HCT116 (cell line): ENCODE measurements around the gene SMIM5. TPM values are rescaled to one million over a fixed set of nuclear protein-coding genes. Genes with fewer than 3 reads are reported as not detected.
A peak's percentile ranks its signal among the peaks of the same experiment; 100 is the strongest.

Experiments used
- ATAC-seq: fragments of 200-7000 bp; cut with Tn5 transposase; 2 replicates; pipeline ENCODE4 v1.9.1; 2020; ENCODE audit warnings: mild to moderate bottlenecking, moderate library complexity
- BruUV-seq: library from RNA; stranded (reverse); fragments of 400-500 nt; replicated peaks from 2 replicates; lab custom pipeline; 2021; lab: Mats Ljungman, UMichigan
- CTCF ChIA-PET: fragments of 300-600 bp; sonication (Branson Sonifier 250); formaldehyde crosslinking; loops from one replicate; lab custom pipeline; 2021; ENCODE audit warnings: antibody characterized with exemption; lab: Charles Lee
- POLR2A ChIA-PET: fragments of 300-600, 350-600 bp; sonication (Branson Sonifier 250); formaldehyde crosslinking; loops from one replicate; lab custom pipeline; 2021; ENCODE audit warnings: antibody characterized with exemption; lab: Charles Lee
- RAD21 ChIA-PET, 2 experiments: fragments of 300-600 bp; sonication (Branson Sonifier 250); formaldehyde crosslinking; loops; one replicate each; lab custom pipeline; 2023; ENCODE audit warnings: low total read pairs in 2 of 2; ENCODE audit not compliant: uncharacterized antibody in 2 of 2, unreplicated experiment in 2 of 2, low non-redundant PET in 1 of 2; lab: Charles Lee
- DNase-seq: peaks from one replicate; pipeline ENCODE4 v3.0.0-alpha.2; 2010; ENCODE audit warnings: low read depth, low spot score
- H2AFZ ChIP-seq: fragments of 200-600 bp; shearing (Covaris generic), sonication (generic); 2 replicates; pipeline ENCODE4 v1.6.1; 2017; ENCODE audit warnings: low read depth, mixed run types, mixed read lengths, antibody characterized with exemption, low read length; ENCODE audit not compliant: poor library complexity, severe bottlenecking
- H3K27ac ChIP-seq: 2 replicates; pipeline ENCODE4 v1.5.1; 2012; ENCODE audit warnings: low read depth, low read length
- H3K27me3 ChIP-seq: fragments of 200-600 bp; sonication (generic); 2 replicates; pipeline ENCODE4 v1.6.1; 2016; ENCODE audit warnings: mixed run types, low read length, mixed read lengths; ENCODE audit not compliant: insufficient read depth
- H3K36me3 ChIP-seq, 2 experiments: fragments of 200-500 bp in 1 of 2; fragments of 200-600 bp in 1 of 2; sonication (Bioruptor generic) in 1 of 2; sonication (generic) in 1 of 2; 2 replicates each; pipeline versions ENCODE4 v1.5.1 to v1.6.1; 2014 to 2016; ENCODE audit warnings: low read length in 2 of 2, inconsistent platforms in 1 of 2, mixed read lengths in 1 of 2, mixed run types in 1 of 2; ENCODE audit not compliant: insufficient read depth in 2 of 2, control insufficient read depth in 1 of 2
- H3K4me1 ChIP-seq, 2 experiments: fragments of 200-600 bp in 1 of 2; sonication (generic) in 1 of 2; 2 replicates each; pipeline versions ENCODE4 v1.5.1 to v1.6.1; 2012 to 2017; ENCODE audit warnings: low read length in 2 of 2, inconsistent platforms in 1 of 2, mild to moderate bottlenecking in 1 of 2, mixed read lengths in 1 of 2, mixed run types in 1 of 2, moderate library complexity in 1 of 2; ENCODE audit not compliant: insufficient read depth in 2 of 2, control insufficient read depth in 1 of 2
- H3K4me2 ChIP-seq: fragments of 200-600 bp; sonication (generic); 2 replicates; pipeline ENCODE4 v1.6.1; 2017; ENCODE audit warnings: mixed run types, low read length, mixed read lengths
- H3K4me3 ChIP-seq, 2 experiments: fragments of 200-600 bp in 1 of 2; sonication (generic) in 1 of 2; replicated peaks in 1 of 2; 2 replicates each; pipeline ENCODE4 v1.5.1; 2011 to 2016; ENCODE audit warnings: low read length in 2 of 2, control low read depth in 1 of 2, low read depth in 1 of 2, mild to moderate bottlenecking in 1 of 2, mixed read lengths in 1 of 2, mixed run types in 1 of 2
- H3K79me2 ChIP-seq: fragments of 200-600 bp; sonication (generic); 2 replicates; pipeline ENCODE4 v1.6.1; 2017; ENCODE audit warnings: mild to moderate bottlenecking, mixed run types, low read length, moderate library complexity, mixed read lengths; ENCODE audit not compliant: insufficient read depth
- H3K9ac ChIP-seq: fragments of 200-600 bp; sonication (generic); 2 replicates; pipeline ENCODE4 v1.6.1; 2016; ENCODE audit warnings: low read length, mixed read lengths
- H3K9me2 ChIP-seq: fragments of 200-600 bp; sonication (generic), shearing (Covaris generic); 2 replicates; pipeline ENCODE4 v1.6.1; 2017; ENCODE audit warnings: mixed run types, mild to moderate bottlenecking, moderate library complexity; ENCODE audit not compliant: insufficient read depth
- H3K9me3 ChIP-seq, 2 experiments: fragments of 200-500 bp in 1 of 2; fragments of 200-600 bp in 1 of 2; sonication (Bioruptor generic) in 1 of 2; sonication (generic) in 1 of 2; 2 replicates each; pipeline ENCODE4 v1.6.1; 2014 to 2017; ENCODE audit warnings: low read length in 2 of 2, mixed read lengths in 2 of 2, inconsistent platforms in 1 of 2, low read depth in 1 of 2, mild to moderate bottlenecking in 1 of 2, mixed run types in 1 of 2, moderate library complexity in 1 of 2; ENCODE audit not compliant: control insufficient read depth in 1 of 2, insufficient read depth in 1 of 2
- H4K20me1 ChIP-seq: fragments of 200-600 bp; sonication (generic), shearing (Covaris generic); 2 replicates; pipeline ENCODE4 v1.6.1; 2017; ENCODE audit warnings: mixed run types, mild to moderate bottlenecking, moderate library complexity; ENCODE audit not compliant: insufficient read depth
- SIN3A ChIP-seq: IDR thresholded peaks from 2 replicates; pipeline ENCODE4 v1.6.1; 2012; ENCODE audit warnings: low read depth
- TCF7L2 ChIP-seq: IDR thresholded peaks from 2 replicates; pipeline ENCODE4 v1.7.0; 2011; ENCODE audit warnings: borderline replicate concordance, inconsistent platforms; ENCODE audit not compliant: insufficient read depth, insufficient read length; ENCODE audit errors: extremely low read depth
- ZFX ChIP-seq: fragments of 450-650 bp; IDR thresholded peaks from 2 replicates; pipeline ENCODE4 v1.6.1; 2017
- intact Hi-C: fragments of 100-400 bp; cut with micrococcal nuclease; formaldehyde crosslinking; loops from 2 replicates; pipeline ENCODE4 v1.10.0; 2022
- total RNA-seq: library from RNA; stranded (reverse); gene quantifications from one replicate; pipeline ENCODE4 v1.2.1, GENCODE V29; 2021; ENCODE audit not compliant: unreplicated experiment
- TF ChIP-seq, protein P1 (sequence below): IDR thresholded peaks from 2 replicates; pipeline ENCODE4 v1.6.1; 2012
- TF ChIP-seq, protein P2 (sequence below), 3 experiments: fragments of 200-600 bp in 1 of 3; sonication (generic) in 1 of 3; IDR thresholded peaks in 2 of 3; conservative IDR thresholded peaks in 1 of 3; 2 replicates each; pipeline ENCODE4 v1.5.1; 2012 to 2017; ENCODE audit warnings: low read depth in 2 of 3, low read length in 2 of 3, antibody characterized with exemption in 1 of 3, borderline replicate concordance in 1 of 3, control low read depth in 1 of 3, mild to moderate bottlenecking in 1 of 3, mixed read lengths in 1 of 3, mixed run types in 1 of 3, moderate library complexity in 1 of 3; ENCODE audit not compliant: insufficient read depth in 1 of 3

The SMIM5 gene
- total RNA-seq, 1 experiment from 2014 or later, result 0.12 TPM

DNA sequence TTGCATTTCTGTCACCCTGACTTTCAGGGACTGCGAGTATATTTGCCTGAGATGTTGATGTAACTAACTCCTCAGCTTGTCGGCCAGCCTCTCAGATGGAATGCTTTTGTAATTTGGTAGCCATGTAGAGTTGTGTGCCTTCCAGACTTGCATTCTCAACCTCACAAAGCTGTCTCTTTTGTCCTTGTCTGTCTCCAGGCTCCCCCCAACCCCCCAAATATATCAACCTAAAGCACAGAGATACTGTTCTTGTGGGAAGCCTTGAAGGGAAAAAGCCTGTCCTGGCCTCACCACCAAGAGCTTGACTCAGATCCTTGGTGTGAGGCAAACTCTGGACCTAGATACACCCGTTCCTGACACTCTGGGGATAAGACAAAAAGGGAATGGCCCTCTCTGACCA lies 52.3 kb downstream of the SMIM5 start:
- peak overlapping the region; percentile 66 for H3K9ac ChIP-seq
- CTCF ChIA-PET, result interaction anchor here (1.0 to 8.5 kb wide), 4 partner anchors 9 to 63 kb away, joined by 3 to 174 read pairs (median 28); no protein-coding TSS in a partner anchor
- no peak for ATAC-seq
- peak overlapping the region; percentile 67 for H3K27ac ChIP-seq
- H2AFZ ChIP-seq, result no peak overlapping the region
- DNase-seq, result no peak
- H4K20me1 ChIP-seq, result no peaks in the 10 kb centered on the region
- H3K4me1 ChIP-seq, result peaks cover 65 to 99% of the 10 kb centered on the region in 2 experiments
- H3K36me3 ChIP-seq, result peaks cover 0 to 21% of the 10 kb centered on the region in 2 experiments; a peak in 1 of 4 replicates
- TF ChIP-seq TCF7L2 (no peak), ZFX (no peak), SIN3A (no peak)
- TF ChIP-seq, protein P1, sequence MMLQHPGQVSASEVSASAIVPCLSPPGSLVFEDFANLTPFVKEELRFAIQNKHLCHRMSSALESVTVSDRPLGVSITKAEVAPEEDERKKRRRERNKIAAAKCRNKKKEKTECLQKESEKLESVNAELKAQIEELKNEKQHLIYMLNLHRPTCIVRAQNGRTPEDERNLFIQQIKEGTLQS, result no peak
- TF ChIP-seq, protein P2, sequence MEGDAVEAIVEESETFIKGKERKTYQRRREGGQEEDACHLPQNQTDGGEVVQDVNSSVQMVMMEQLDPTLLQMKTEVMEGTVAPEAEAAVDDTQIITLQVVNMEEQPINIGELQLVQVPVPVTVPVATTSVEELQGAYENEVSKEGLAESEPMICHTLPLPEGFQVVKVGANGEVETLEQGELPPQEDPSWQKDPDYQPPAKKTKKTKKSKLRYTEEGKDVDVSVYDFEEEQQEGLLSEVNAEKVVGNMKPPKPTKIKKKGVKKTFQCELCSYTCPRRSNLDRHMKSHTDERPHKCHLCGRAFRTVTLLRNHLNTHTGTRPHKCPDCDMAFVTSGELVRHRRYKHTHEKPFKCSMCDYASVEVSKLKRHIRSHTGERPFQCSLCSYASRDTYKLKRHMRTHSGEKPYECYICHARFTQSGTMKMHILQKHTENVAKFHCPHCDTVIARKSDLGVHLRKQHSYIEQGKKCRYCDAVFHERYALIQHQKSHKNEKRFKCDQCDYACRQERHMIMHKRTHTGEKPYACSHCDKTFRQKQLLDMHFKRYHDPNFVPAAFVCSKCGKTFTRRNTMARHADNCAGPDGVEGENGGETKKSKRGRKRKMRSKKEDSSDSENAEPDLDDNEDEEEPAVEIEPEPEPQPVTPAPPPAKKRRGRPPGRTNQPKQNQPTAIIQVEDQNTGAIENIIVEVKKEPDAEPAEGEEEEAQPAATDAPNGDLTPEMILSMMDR (IDR thresholded peaks at IDR 0.05 in 2 of 3, conservative IDR thresholded peaks at IDR 0.05 in 1 of 3; ENCODE audit: borderline replicate concordance in 1 of 3, insufficient read depth in 1 of 3, low read depth in 2 of 3, low read length in 2 of 3), result no peak
- no peaks in the 10 kb centered on the region for H3K9me3 ChIP-seq
- H3K4me2 ChIP-seq, result peak overlapping the region; percentile 84
- H3K79me2 ChIP-seq, result peaks cover 97% of the 10 kb centered on the region
- H3K27me3 ChIP-seq, result no peaks in the 10 kb centered on the region
- RAD21 ChIA-PET, result interaction anchor here in 1 of 2 experiments (1.3 kb wide), 1 partner anchor 8 kb away, joined by 3 read pairs; no protein-coding TSS in a partner anchor
- POLR2A ChIA-PET, result interaction anchor here (0.8 to 4.2 kb wide), 3 partner anchors 8 to 94 kb away, joined by 3 to 16 read pairs (median 14); partner anchors contain the start of gene ITGB4
- H3K9me2 ChIP-seq, result no peaks in the 10 kb centered on the region
- intact Hi-C loops, result no loop called here
- peak overlapping the region in 1 of 2 experiments; percentile 45; a peak in 2 of 4 replicates for H3K4me3 ChIP-seq
- no TSS peak for BruUV-seq
